Endothelial cell (in vitro differentiated cells): ENCODE results near the gene PIGW. TPM values are rescaled to one million over a fixed set of nuclear protein-coding genes. Genes with fewer than 3 reads are reported as not detected.
A peak's percentile ranks its signal among the peaks of the same experiment; 100 is the strongest.

Experiments used
- DNase-seq: peaks from one replicate; pipeline ENCODE4 v3.0.0; 2021; ENCODE audit warnings: low spot score
- H3K27ac Mint-ChIP-seq: one replicate; pipeline ENCODE4 v1.8.0; 2021; ENCODE audit warnings: mixed read lengths, inconsistent platforms; ENCODE audit not compliant: unreplicated experiment
- H3K27me3 Mint-ChIP-seq: one replicate; pipeline ENCODE4 v1.8.0; 2021; ENCODE audit warnings: mild to moderate bottlenecking, moderate library complexity, mixed read lengths, inconsistent platforms; ENCODE audit not compliant: unreplicated experiment
- H3K36me3 Mint-ChIP-seq: one replicate; pipeline ENCODE4 v1.8.0; 2021; ENCODE audit warnings: mild to moderate bottlenecking, low read depth, mixed read lengths, inconsistent platforms; ENCODE audit not compliant: unreplicated experiment
- H3K4me1 Mint-ChIP-seq: one replicate; pipeline ENCODE4 v1.8.0; 2021; ENCODE audit warnings: mild to moderate bottlenecking, mixed read lengths, inconsistent platforms; ENCODE audit not compliant: unreplicated experiment
- H3K4me3 Mint-ChIP-seq: one replicate; pipeline ENCODE4 v1.8.0; 2021; ENCODE audit warnings: mild to moderate bottlenecking, mixed read lengths, inconsistent platforms; ENCODE audit not compliant: unreplicated experiment
- H3K9me3 Mint-ChIP-seq: one replicate; pipeline ENCODE4 v1.8.0; 2021; ENCODE audit warnings: mixed read lengths, inconsistent platforms; ENCODE audit not compliant: unreplicated experiment
- CTCF ChIP-seq: fragments of 200-600 bp; sonication (generic); IDR thresholded peaks from one replicate; pipeline ENCODE4 v1.5.0; 2021; ENCODE audit warnings: antibody characterized with exemption; ENCODE audit not compliant: unreplicated experiment
- total RNA-seq: library from RNA; stranded (reverse); fragmentation: NEBNext Ultra II Directional; extraction: Animal tissue kit (Norgen Biotek cat#: 25700); gene quantifications from one replicate; pipeline ENCODE4 v1.2.1, GENCODE V29; 2021; ENCODE audit not compliant: unreplicated experiment

The PIGW gene
- total RNA-seq, 1 donor from 2014 or later: 5.4 TPM

DNA sequence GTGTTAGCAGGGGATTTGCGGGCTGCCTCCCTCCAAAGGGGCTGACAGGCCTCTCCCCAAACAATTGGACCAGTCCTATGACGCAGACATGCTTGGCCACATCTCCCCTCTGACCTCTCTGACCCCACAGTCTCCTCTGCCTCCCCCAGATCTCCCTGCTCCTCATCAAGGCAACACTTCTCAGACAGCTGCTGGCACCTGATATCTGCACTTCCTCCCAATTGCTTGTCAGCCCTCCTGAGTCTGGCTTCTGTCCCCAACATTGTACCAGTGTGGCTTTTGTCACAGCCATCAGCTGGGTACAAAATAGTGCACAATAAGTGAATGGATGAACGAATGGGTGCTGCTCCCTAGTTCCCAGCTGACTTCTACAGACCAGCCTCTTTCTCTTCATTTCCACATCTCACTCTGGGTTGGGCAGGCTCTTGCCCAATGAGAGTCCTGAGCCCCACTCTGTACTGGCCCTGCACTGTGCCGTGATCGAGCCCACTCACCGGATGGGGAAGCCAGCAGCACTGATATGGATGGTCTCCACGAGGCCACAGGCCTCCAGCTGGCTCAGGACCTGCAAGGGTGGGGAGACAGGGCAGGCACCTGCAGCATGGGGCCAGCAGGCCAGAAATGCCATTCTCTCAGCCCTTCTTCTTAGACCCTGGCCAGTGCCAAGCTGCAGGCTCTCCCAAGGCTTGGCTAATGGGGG is 31.2 kb upstream of the PIGW start:
- no peak overlapping the region for H3K27ac Mint-ChIP-seq
- no peak for TF ChIP-seq CTCF
- H3K27me3 Mint-ChIP-seq: peaks cover 4% of the 10 kb centered on the region
- H3K36me3 Mint-ChIP-seq: peaks cover 33% of the 10 kb centered on the region
- peaks cover 5% of the 10 kb centered on the region for H3K4me1 Mint-ChIP-seq
- DNase-seq: no peak
- H3K4me3 Mint-ChIP-seq: peak overlapping the region; percentile 45
- H3K9me3 Mint-ChIP-seq: no peaks in the 10 kb centered on the region

DNA sequence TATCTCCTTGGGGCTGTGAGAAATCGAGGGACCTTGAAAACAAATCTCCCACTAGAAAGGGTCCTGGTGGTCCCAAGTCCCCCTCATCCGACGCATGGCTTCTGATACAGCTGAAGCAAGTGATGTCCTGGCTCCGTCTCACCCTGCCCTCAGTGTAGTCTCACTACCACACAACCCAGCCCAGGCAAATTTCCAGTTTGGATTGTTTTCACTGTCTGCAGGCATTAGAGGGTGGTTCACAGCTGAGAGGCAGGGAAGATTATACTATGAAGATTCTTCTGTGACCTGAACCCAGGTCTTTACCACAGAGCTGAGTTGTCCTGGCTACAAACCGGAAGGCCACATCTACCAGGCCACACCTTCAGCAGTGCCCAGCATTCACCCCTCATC is 30.6 kb upstream of the PIGW start:
- Mint-ChIP-seq H3K4me3 (no peak overlapping the region), H3K27me3 (peaks cover 4% of the 10 kb centered on the region), H3K4me1 (peaks cover 2% of the 10 kb centered on the region), H3K36me3 (peaks cover 33% of the 10 kb centered on the region), H3K27ac (no peak overlapping the region), H3K9me3 (no peaks in the 10 kb centered on the region)
- DNase-seq: no peak
- no peak for TF ChIP-seq CTCF

- Mint-ChIP-seq H3K27me3 (peaks cover 4% of the 10 kb centered on the region), H3K36me3 (peaks cover 36% of the 10 kb centered on the region), H3K27ac (no peak overlapping the region), H3K4me3 (no peak overlapping the region), H3K9me3 (no peaks in the 10 kb centered on the region), H3K4me1 (no peaks in the 10 kb centered on the region)
- DNase-seq: no peak
- no peak for TF ChIP-seq CTCF
These were observed 29.6 kb upstream of the PIGW start for GRCh38 chr17:36505171-36505570.

DNA sequence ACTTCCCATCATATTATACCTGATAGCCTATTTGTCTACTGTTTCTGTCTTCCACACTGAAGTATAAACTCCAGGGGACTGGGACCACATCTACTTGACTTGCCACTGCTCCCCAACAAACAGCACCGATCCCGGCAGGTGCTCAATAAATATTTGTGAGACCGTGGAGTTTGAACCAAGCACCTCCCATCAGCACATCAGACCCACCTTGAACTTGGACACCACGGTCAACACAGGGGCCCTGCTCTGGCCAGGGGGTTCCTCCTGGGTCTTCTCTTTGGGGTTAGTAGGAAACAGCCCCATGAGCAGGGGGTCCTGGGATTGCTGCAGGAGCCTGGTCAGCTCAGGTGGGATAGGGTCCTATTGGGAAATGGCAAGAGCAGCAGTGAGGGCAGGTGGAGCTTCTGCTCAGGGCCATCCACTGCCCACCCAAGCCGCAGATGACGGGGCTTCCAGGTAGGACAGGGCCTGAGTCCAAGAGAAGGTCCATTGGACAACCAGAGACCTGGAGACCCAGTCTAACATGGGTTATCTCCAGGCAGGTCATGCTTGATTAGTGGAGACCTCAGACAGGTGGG is 28.4 kb upstream of the PIGW start:
- Mint-ChIP-seq H3K9me3 (no peaks in the 10 kb centered on the region), H3K4me1 (no peaks in the 10 kb centered on the region), H3K36me3 (peaks cover 42% of the 10 kb centered on the region), H3K4me3 (no peak overlapping the region), H3K27me3 (peaks cover 4% of the 10 kb centered on the region), H3K27ac (no peak overlapping the region)
- no peak for TF ChIP-seq CTCF
- DNase-seq: no peak

DNA sequence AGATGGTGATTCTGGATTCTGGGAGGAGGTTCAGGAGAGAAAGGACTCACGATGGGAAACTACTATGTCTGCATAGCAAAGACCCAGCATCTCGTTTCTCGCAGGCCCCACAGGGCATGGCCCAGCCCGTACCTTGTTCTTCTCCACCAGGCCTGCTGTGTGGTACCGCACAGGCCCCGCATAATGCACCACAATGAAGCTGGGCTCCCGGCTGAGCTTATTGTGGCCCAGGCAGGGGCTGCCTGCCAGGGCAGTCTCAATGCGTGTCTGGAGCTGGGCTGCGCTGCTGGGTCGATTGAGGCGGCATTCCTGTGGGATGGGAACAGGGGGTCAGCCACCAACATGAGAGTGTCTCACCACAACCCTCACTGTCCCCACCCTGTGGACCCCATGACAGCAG is 28.0 kb upstream of the PIGW start:
- no peaks in the 10 kb centered on the region for H3K9me3 Mint-ChIP-seq
- H3K36me3 Mint-ChIP-seq: peaks cover 40% of the 10 kb centered on the region
- no peak overlapping the region for H3K27ac Mint-ChIP-seq
- H3K4me1 Mint-ChIP-seq: no peaks in the 10 kb centered on the region
- H3K27me3 Mint-ChIP-seq: peaks cover 4% of the 10 kb centered on the region
- H3K4me3 Mint-ChIP-seq: no peak overlapping the region
- DNase-seq: no peak
- TF ChIP-seq CTCF: no peak
